Mesothelial cell of epicardium (in vitro differentiated cells): Measurements from ENCODE around the gene CDH13. TPM values are rescaled to one million over a fixed set of nuclear protein-coding genes. Genes with fewer than 3 reads are reported as not detected.

Experiments
- DNase-seq, 2 experiments: peaks; one replicate each; pipeline ENCODE4 v3.0.0; 2021; ENCODE audit warnings: low spot score in 2 of 2; ENCODE audit not compliant: unreplicated experiment in 2 of 2
- H3K27ac Mint-ChIP-seq: 2 replicates; pipeline ENCODE4 v1.8.0; 2021; ENCODE audit warnings: mixed read lengths
- H3K27me3 Mint-ChIP-seq: 2 replicates; pipeline ENCODE4 v1.8.0; 2021; ENCODE audit warnings: low read depth, mixed read lengths
- H3K36me3 Mint-ChIP-seq: 2 replicates; pipeline ENCODE4 v1.8.0; 2021; ENCODE audit warnings: mixed read lengths
- H3K4me1 Mint-ChIP-seq: 2 replicates; pipeline ENCODE4 v1.8.0; 2021; ENCODE audit warnings: mixed read lengths
- H3K4me3 Mint-ChIP-seq: 2 replicates; pipeline ENCODE4 v1.8.0; 2021; ENCODE audit warnings: mild to moderate bottlenecking, moderate library complexity, mixed read lengths
- H3K9me3 Mint-ChIP-seq: 2 replicates; pipeline ENCODE4 v1.8.0; 2021; ENCODE audit warnings: mixed read lengths
- CTCF ChIP-seq: fragments of 200-600 bp; sonication (generic); IDR thresholded peaks from one replicate; pipeline ENCODE4 v1.5.0; 2021; ENCODE audit warnings: antibody characterized with exemption; ENCODE audit not compliant: unreplicated experiment
- total RNA-seq: library from RNA; stranded (reverse); gene quantifications from 3 replicates; pipeline ENCODE4 v1.2.1, GENCODE V29; 2021

Gene CDH13
- total RNA-seq, 1 donor from 2014 or later = 0.80 TPM

- Mint-ChIP-seq H3K27me3 (no peaks in the 10 kb centered on the region), H3K27ac (no peak overlapping the region), H3K4me1 (peaks cover 7% of the 10 kb centered on the region), H3K9me3 (peaks cover 6% of the 10 kb centered on the region), H3K36me3 (no peaks in the 10 kb centered on the region), H3K4me3 (no peak overlapping the region)
- no peak for TF ChIP-seq CTCF
- no peak for DNase-seq
These were observed 669.7 kb downstream of the CDH13 start for GRCh38 chr16:83296505-83296904.

- Mint-ChIP-seq H3K36me3 (no peaks in the 10 kb centered on the region), H3K4me3 (no peak overlapping the region), H3K27me3 (peaks cover 12% of the 10 kb centered on the region), H3K4me1 (peaks cover 7% of the 10 kb centered on the region), H3K9me3 (peaks cover 6% of the 10 kb centered on the region), H3K27ac (no peak overlapping the region)
- no peak for TF ChIP-seq CTCF
- DNase-seq = no peak
These were observed 671.8 kb downstream of the CDH13 start for GRCh38 chr16:83298541-83298940.

GRCh38 chr16:83300326-83300725, 673.6 kb downstream of the CDH13 start:
- no peaks in the 10 kb centered on the region for H3K36me3 Mint-ChIP-seq
- H3K9me3 Mint-ChIP-seq = no peaks in the 10 kb centered on the region
- no peak overlapping the region for H3K27ac Mint-ChIP-seq
- H3K27me3 Mint-ChIP-seq = peaks cover 19% of the 10 kb centered on the region
- H3K4me3 Mint-ChIP-seq = no peak overlapping the region
- DNase-seq = no peak
- TF ChIP-seq CTCF = no peak
- H3K4me1 Mint-ChIP-seq = peaks cover 7% of the 10 kb centered on the region

- Mint-ChIP-seq H3K4me1 (peaks cover 7% of the 10 kb centered on the region), H3K27ac (no peak overlapping the region), H3K36me3 (no peaks in the 10 kb centered on the region), H3K27me3 (peaks cover 26% of the 10 kb centered on the region), H3K4me3 (no peak overlapping the region), H3K9me3 (no peaks in the 10 kb centered on the region)
- DNase-seq = no peak
- no peak for TF ChIP-seq CTCF
These were observed 675.2 kb downstream of the CDH13 start for GRCh38 chr16:83301971-83302370.

GRCh38 chr16:83302853-83303252, 676.1 kb downstream of the CDH13 start:
- Mint-ChIP-seq H3K4me1 (peaks cover 7% of the 10 kb centered on the region), H3K27me3 (peaks cover 26% of the 10 kb centered on the region), H3K27ac (no peak overlapping the region), H3K36me3 (no peaks in the 10 kb centered on the region), H3K4me3 (no peak overlapping the region), H3K9me3 (no peaks in the 10 kb centered on the region)
- no peak for DNase-seq
- no peak for TF ChIP-seq CTCF

- Mint-ChIP-seq H3K36me3 (no peaks in the 10 kb centered on the region), H3K9me3 (no peaks in the 10 kb centered on the region), H3K4me3 (no peak overlapping the region), H3K27ac (no peak overlapping the region), H3K4me1 (peaks cover 6% of the 10 kb centered on the region), H3K27me3 (peaks cover 26% of the 10 kb centered on the region)
- TF ChIP-seq CTCF = no peak
- DNase-seq = no peak
These were observed 678.3 kb downstream of the CDH13 start for GRCh38 chr16:83305092-83305491.
